Neural progenitor cell (in vitro differentiated cells): ENCODE data around the gene RPTOR.

ENCODE experiments used
- EZH2 ChIP-seq: fragments of 200-600 bp; sonication (generic); IDR thresholded peaks from 2 replicates; pipeline ENCODE4 v1.6.1; 2017; ENCODE audit warnings: antibody characterized with exemption, mild to moderate bottlenecking, moderate library complexity
- TF ChIP-seq, protein P1 (sequence below): fragments of 200-600 bp; sonication (generic); IDR thresholded peaks from 2 replicates; pipeline ENCODE4 v1.5.1; 2017; ENCODE audit warnings: antibody characterized with exemption, mild to moderate bottlenecking

- TF ChIP-seq, protein P1, sequence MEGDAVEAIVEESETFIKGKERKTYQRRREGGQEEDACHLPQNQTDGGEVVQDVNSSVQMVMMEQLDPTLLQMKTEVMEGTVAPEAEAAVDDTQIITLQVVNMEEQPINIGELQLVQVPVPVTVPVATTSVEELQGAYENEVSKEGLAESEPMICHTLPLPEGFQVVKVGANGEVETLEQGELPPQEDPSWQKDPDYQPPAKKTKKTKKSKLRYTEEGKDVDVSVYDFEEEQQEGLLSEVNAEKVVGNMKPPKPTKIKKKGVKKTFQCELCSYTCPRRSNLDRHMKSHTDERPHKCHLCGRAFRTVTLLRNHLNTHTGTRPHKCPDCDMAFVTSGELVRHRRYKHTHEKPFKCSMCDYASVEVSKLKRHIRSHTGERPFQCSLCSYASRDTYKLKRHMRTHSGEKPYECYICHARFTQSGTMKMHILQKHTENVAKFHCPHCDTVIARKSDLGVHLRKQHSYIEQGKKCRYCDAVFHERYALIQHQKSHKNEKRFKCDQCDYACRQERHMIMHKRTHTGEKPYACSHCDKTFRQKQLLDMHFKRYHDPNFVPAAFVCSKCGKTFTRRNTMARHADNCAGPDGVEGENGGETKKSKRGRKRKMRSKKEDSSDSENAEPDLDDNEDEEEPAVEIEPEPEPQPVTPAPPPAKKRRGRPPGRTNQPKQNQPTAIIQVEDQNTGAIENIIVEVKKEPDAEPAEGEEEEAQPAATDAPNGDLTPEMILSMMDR: no peak
- TF ChIP-seq EZH2: no peak
Measured at GRCh38 chr17:80885947-80886582, 341.4 kb downstream of the RPTOR start.
